ENCODE data around the gene GRB10.
"Not testable (repeated sequence)": the region's sequence is repeated elsewhere in the genome, so short reads cannot be mapped to it uniquely, and the experiment has no call there.

GRB10 gene

GRCh38 chr7:50778189-50778588 is 4.5 kb downstream of the GRB10 start:
- DNase-seq = no peak

- no peak for DNase-seq
These were observed 6.9 kb downstream of the GRB10 start for GRCh38 chr7:50775836-50776235.

DNA sequence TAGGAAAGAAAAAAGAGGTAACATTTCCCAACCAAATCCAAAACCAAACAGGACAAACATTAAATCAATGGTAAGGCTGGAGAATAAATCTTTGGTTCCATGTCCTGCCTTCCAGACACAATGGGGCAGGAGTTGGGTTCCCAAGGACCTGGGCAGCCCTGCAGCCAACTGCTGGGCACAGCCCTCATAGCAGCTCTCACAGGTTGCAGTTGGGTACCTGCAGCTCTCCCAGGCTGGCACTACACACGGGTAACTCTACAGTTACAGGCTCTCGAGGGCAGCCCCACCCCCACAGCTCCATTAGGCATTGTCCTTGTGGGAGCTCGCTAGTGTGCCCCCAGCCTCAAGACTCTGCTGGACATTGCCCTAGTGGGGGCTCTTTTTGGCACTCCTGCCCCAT is 7.5 kb downstream of the GRB10 start:
- DNase-seq = no peak

- no peak for DNase-seq
These were observed 8.4 kb downstream of the GRB10 start for GRCh38 chr7:50774319-50774718.

- DNase-seq = not testable (repeated sequence)
These were observed 9.6 kb downstream of the GRB10 start for GRCh38 chr7:50773071-50773470.

GRCh38 chr7:50771120-50772002 is 11.3 kb downstream of the GRB10 start:
- no peak for DNase-seq

- no peak for DNase-seq
These were observed 13.9 kb downstream of the GRB10 start for GRCh38 chr7:50768485-50769474.

GRCh38 chr7:50766849-50767207 is 15.9 kb downstream of the GRB10 start:
- no peak for DNase-seq

DNA sequence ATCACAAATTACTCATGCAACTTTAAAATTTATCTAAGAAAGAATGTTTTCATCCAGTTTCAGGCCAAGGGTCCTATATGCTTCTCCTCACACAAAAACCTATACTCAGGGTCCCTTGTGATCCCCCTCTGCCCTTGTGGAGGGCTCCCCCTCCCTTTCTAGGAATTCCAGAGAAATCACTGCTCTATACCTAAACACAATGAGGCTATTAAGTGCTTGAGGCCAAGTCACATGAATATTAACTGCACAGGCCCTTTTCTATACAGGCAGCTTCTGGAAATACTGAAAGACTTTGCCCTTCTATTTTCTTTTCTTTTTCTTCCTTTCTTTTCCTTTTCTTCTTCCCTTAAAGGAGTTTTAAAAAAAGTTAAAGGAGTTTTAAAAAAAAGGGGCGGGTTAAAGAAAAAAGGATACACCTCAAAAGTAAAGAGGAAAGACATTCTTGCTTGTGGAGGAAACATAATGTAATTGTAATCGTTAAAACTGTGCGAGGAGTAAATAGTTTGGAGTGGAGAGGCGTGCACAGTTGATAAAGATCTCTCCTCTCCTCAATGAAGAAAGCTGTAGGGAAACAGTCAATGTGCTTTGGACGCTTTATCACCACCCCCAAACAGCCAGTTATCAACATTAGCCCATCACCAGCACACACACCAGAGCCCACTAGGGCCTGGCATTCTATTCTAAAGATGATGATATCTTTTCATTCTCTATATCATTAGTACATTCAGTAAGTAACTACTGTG is 16.4 kb downstream of the GRB10 start:
- DNase-seq = no peak

DNA sequence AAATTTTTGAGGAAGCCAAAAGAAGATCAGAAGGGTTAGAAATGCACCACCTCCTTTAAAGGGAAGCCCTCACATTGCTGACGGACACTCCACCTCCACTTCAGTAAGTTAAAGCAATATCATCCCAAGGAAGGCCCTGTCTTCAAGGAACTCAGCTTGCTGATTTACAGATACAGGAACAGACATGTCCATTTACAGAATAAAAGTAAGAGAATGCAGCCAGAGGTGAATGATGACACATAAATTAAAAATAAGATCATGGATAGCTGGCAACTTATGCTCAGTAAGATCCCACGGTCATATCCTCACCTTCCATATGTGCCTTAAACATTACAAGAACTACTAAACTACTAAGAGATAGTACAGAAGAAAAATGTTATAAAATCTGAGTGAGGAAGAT is 20.4 kb downstream of the GRB10 start:
- no peak for DNase-seq

DNA sequence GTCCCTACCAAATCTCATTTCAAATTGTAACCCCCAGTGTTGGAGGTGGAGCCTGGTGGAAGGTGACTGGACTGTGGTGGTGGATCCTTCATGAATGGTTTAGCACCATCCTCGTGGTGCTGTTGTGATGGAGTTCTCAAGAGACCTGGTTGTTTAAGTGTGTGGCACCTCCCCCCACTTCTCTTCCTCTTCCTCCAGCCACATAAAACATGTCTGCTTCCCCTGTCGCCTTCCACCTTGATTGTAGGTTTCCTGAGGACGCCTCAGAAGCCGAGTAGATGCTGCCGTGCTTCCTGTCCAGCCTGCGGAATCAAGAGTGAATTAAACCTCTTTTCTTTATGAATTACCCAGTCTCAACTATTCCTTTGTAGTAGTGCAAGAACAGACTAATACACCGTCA is 21.0 kb downstream of the GRB10 start:
- no peak for DNase-seq

DNA sequence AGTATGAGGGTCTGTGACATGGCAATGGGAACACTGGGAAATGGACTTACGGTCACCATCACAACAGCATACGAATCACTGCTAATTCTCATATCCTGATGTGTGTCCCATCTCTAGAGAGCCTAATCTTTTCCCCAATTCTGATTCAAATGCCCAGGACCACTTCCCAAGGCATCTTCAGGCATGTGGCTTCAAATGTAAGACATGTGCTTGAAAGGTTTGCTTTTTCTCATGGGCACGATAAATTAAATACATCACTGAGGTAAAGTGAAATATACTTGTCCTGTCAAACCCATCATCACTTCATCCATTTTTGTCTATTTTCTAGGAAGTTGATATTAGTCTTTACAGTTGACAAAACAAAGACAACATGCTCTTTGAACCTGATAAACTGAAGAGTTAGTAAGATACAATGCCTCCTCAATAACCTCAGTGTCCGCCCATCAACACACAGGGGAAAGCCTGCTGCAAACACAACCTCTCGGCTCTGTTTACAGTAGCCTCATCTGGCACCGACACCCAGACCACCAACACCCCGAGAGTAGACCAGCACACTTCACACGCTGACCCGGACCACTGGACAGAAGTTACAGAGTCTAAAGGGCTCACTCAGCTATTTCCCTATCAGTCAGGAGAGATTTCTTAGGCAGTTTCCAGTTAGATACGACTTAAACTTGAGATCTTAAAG is 24.8 kb downstream of the GRB10 start:
- no peak for DNase-seq

GRCh38 chr7:50756180-50756579 is 26.5 kb downstream of the GRB10 start:
- no peak for DNase-seq

DNA sequence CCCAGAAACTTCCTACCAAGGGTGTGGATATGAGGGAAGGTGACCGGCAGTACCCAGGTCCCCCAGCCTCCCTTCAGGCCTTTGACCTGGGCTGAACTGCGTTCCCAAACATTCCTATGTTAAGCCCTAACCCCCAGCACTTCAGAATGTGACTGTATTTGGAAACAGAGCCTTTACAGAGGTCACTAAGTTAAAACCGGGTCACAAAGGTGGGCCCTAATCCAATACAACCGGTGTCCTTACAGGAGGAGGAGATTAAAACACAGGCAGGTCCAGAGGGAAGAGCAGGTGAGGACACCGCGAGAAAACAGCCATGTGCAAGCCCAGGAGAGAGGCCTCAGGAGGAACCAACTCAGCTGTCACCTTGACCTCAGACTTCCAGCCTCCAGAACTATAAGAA is 28.0 kb downstream of the GRB10 start:
- no peak for DNase-seq

DNA sequence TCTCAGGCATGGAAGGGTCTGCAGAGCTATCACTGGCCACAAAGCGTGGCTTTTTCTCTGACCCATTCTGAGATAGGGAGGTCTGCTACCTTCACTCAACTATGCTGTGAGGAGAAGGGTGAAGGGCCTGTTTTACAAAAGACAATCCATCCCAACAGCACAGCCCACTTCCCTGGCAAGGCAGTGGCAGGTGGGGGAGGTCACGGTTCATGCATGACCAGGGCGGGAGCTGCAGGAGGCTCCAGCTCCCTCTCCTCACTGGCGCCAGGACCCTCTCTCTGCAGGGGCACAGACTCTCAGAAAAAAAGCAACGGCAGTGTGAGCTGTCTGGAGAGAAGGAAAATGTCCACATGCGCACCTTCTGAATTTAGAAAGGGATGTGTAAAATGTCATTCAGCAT is 28.5 kb downstream of the GRB10 start:
- no peak for DNase-seq

DNA sequence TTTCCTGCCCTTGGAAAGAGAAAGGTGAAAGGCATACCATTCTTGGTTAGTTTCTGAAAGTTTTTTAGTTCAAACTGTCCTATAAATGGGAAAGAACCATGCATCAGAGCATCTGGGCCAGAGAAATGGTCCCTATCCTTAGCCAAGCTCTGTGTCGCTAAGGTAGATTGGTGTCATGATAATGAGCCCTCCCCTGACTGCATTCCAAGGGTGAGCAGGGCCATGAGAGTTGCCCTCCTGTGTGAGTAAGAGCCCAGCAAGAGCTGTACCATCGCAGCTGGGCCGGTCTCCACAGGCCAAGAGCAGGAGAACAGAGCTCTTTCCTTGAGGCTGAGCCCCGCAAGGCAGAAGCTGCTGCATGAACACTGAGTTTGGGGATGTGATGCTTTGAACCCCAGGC is 30.3 kb downstream of the GRB10 start:
- DNase-seq = no peak

- DNase-seq = no peak
These were observed 31.6 kb downstream of the GRB10 start for GRCh38 chr7:50751146-50751545.

- no peak for DNase-seq
These were observed 32.8 kb downstream of the GRB10 start for GRCh38 chr7:50749896-50750295.

- no peak for DNase-seq
These were observed 34.2 kb downstream of the GRB10 start for GRCh38 chr7:50748472-50748871.

DNA sequence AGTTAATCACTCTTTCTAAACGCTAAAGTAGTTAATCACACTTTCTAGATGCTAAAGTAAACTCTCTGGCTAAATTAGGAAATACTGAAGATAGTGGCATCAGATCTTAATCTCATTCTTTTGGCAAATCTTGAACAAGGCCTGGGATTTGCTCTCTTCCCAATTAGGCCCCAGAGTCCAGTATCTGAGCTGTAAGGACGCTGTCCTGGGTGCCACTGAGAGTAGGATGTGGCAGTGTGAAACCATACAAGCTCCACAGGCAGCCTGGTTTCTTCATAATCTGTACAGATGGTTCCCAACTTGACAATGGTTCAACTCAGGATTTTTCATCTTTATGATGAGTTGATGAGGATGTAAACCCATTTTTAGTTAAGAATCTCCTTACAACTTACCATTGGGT is 36.9 kb downstream of the GRB10 start:
- DNase-seq = no peak

GRCh38 chr7:50745336-50745735 is 37.4 kb downstream of the GRB10 start:
- DNase-seq = no peak

DNA sequence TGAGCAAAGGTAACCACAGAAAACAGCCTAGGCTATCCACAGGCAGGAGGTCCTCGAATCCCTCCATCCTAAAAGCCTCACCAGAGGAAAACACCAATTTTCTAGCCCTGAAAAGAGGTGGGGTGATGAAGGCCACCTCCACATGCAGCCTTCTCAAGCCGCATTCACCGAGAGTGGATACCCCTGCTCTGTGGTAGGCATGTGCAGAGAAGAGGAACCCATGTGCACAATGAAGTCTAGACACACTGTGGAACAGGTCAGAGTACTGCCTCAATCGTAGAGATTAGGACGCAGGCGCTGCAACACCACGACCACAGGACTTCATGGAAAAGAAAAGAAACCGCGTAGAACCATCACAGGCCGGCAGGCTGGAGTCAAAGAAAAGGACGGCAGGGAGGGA is 38.8 kb downstream of the GRB10 start:
- DNase-seq = no peak

DNA sequence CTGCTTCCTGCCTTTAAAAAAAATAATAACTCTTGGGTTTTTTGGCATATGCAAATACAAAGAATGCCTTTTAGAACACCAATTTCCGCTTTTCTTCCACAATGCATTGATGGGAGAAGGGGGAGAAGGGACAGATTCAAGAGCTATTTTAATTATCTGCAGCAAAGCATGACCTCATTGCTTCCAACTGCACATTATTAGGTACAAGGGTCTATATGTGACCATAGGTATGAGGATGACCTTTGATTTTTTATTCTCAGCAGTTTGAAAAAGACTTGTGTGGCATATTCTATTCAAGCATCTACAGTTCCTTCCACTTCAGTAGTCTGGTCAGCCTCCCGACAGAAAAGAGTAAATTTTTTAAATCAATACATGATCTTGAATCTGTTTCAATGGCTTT is 39.7 kb downstream of the GRB10 start:
- DNase-seq = no peak

Measured in CD4-positive, alpha-beta T cell treated with Interleukin-12 subunit alpha and Interleukin-12 subunit beta, for 1 hour (primary cell).